Activated CD8-positive, alpha-beta memory T cell treated with anti-CD3 and anti-CD28 coated beads, Interleukin-2, amount 50 U/mL, for 48 hours (primary cell): ENCODE data around the gene HTR1B.

Experiments
- DNase-seq: peaks from one replicate; pipeline ENCODE4 v3.0.0-alpha.2; 2020

The HTR1B gene

GRCh38 chr6:77463308-77463860 lies at the start of gene HTR1B:
Gene HTR1B (minus strand): TSS chr6:77463491. CDS start chr6:77463403, 88 bp downstream.
- no peak for DNase-seq

GRCh38 chr6:77512554-77512953 lies 49.3 kb upstream of the HTR1B start:
- DNase-seq: no peak

- no peak for DNase-seq
Measured at GRCh38 chr6:77511860-77512259, 48.6 kb upstream of the HTR1B start.

- no peak for DNase-seq
Measured at GRCh38 chr6:77502981-77503380, 39.7 kb upstream of the HTR1B start.

GRCh38 chr6:77492530-77492929 lies 29.2 kb upstream of the HTR1B start:
- no peak for DNase-seq

GRCh38 chr6:77487808-77488425 lies 24.6 kb upstream of the HTR1B start:
- DNase-seq: no peak

- DNase-seq: no peak
Measured at GRCh38 chr6:77482981-77483380, 19.7 kb upstream of the HTR1B start.

GRCh38 chr6:77474973-77475372 lies 11.7 kb upstream of the HTR1B start:
- no peak for DNase-seq

- DNase-seq: no peak
Measured at GRCh38 chr6:77474286-77474956, 11.1 kb upstream of the HTR1B start.

- DNase-seq: no peak
Measured at GRCh38 chr6:77470983-77471382, 7.7 kb upstream of the HTR1B start.

- no peak for DNase-seq
Measured at GRCh38 chr6:77468939-77469338, 5.6 kb upstream of the HTR1B start.

- DNase-seq: no peak
Measured at GRCh38 chr6:77466451-77467437, 3.5 kb upstream of the HTR1B start.

GRCh38 chr6:77466055-77466450 lies 2.8 kb upstream of the HTR1B start:
- peak; percentile 53 for DNase-seq

GRCh38 chr6:77464495-77464867 lies 1.2 kb upstream of the HTR1B start:
- DNase-seq: no peak

- DNase-seq: no peak
Measured at GRCh38 chr6:77463861-77464494, 687 bp upstream of the HTR1B start.

- DNase-seq: no peak
Measured at GRCh38 chr6:77462359-77463307, 658 bp downstream of the HTR1B start.

GRCh38 chr6:77461796-77462195 lies 1.5 kb downstream of the HTR1B start:
- no peak for DNase-seq

- no peak for DNase-seq
Measured at GRCh38 chr6:77458421-77458820, 4.9 kb downstream of the HTR1B start.

- DNase-seq: peak; percentile 63
Measured at GRCh38 chr6:77457720-77458349, 5.5 kb downstream of the HTR1B start.

- no peak for DNase-seq
Measured at GRCh38 chr6:77456531-77457248, 6.6 kb downstream of the HTR1B start.
